Activated T-cell treated with anti-CD3 and anti-CD28 coated beads, Interleukin-2, amount 50 U/mL, for 4 hours (primary cell): Measurements from ENCODE around the gene RBMY1D. TPM values are rescaled to one million over a fixed set of nuclear protein-coding genes. Genes with fewer than 3 reads are reported as not detected.
"Not testable (repeated sequence)": the region's sequence is repeated elsewhere in the genome, so short reads cannot be mapped to it uniquely, and the experiment has no call there.

Experiments used
- ATAC-seq, 2 donors: fragments of 200-7000 bp; cut with Tn5 transposase; one replicate each; pipeline ENCODE4 v1.10.0; 2021
- DNase-seq: peaks from one replicate; pipeline ENCODE4 v3.0.0-alpha.2; 2020
- H3K27me3 Mint-ChIP-seq: one replicate; pipeline ENCODE4 v1.8.0; 2021; ENCODE audit warnings: low read depth, mixed read lengths
- H3K36me3 Mint-ChIP-seq: one replicate; pipeline ENCODE4 v1.8.0; 2022; ENCODE audit warnings: mixed read lengths; ENCODE audit not compliant: insufficient read depth
- H3K4me1 Mint-ChIP-seq: one replicate; pipeline ENCODE4 v1.8.0; 2021; ENCODE audit warnings: low read depth, mixed read lengths
- H3K4me3 Mint-ChIP-seq: one replicate; pipeline ENCODE4 v1.8.0; 2021; ENCODE audit warnings: mild to moderate bottlenecking, moderate library complexity, mixed read lengths
- H3K9me3 Mint-ChIP-seq: one replicate; pipeline ENCODE4 v1.8.0; 2021; ENCODE audit warnings: mixed read lengths
- total RNA-seq, 3 donors: library from RNA; stranded (reverse); gene quantifications; one replicate each; pipeline ENCODE4 v1.2.1, GENCODE V29; 2021

Gene RBMY1D
- not detected for total RNA-seq

DNA sequence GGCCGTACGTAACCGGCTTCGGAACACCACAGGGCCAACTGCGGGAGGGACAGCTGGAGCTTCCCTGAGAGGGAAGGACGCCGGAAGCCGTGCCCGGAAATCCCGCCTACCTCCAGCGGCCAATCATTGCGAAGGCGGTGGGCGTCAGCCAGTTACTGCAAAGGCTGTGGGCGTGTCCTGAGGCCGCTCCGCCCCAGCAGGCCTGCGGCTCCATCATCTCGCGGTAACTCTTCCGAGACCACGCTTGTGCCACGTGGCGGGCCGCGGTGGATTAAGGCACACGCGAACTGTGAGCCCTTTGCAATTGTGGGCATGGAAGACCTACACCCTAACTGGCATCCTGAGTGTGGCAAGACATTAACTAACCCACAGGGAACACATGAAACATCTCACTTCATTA lies at the start of gene RBMY1D:
Gene RBMY1D, minus strand, starts transcription at position 101 of the 400 bp plus-strand sequence. CDS start 2,013 bp downstream, outside the sequence.
- not testable (repeated sequence) for H3K4me1 Mint-ChIP-seq, H3K9me3 Mint-ChIP-seq, ATAC-seq, H3K4me3 Mint-ChIP-seq, H3K36me3 Mint-ChIP-seq, H3K27me3 Mint-ChIP-seq, DNase-seq

- not testable (repeated sequence) for H3K9me3 Mint-ChIP-seq, H3K36me3 Mint-ChIP-seq, DNase-seq, ATAC-seq, H3K4me1 Mint-ChIP-seq, H3K4me3 Mint-ChIP-seq, H3K27me3 Mint-ChIP-seq
Observed at GRCh38 chrY:21917932-21918331, 23.6 kb upstream of the RBMY1D start, which contains the start of gene RBMY1E. TSS of gene RBMY1E (minus strand) at chrY:21918032. CDS start at chrY:21916054, 1,978 bp downstream.

DNA sequence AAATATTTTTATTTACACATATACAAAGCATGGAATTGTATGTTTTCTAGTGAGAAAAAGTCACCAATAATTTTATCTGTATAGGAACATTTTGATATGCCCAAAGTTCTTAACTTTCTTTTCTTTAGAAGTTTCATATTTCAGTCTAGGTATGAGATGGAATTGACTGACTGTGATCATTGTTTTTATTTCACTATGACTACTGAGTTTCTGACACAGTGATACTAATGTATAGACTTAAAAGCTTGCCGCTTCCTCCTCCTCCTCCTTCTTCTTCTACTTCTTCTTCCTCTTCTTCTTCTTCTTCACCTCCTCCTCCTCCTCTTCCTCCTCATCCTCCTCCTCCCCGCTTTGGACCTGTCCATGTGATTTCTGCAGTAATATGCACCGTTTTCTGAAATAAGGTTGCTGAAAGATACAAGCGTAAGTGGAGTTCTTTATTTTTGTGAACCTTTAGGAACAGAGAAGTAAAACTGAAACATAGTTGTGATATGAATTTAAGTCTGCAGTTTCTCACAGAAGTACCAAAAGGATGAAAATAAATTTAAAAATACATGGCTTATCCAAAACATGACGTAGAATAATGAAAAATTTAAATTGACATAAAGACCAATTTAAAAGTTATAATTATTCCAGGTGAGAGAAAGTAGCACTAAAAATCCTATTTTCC lies 24.8 kb downstream of the RBMY1D start:
- peak in 1 of 2 donors; percentile 51 for ATAC-seq
- not testable (repeated sequence) for H3K4me3 Mint-ChIP-seq

DNA sequence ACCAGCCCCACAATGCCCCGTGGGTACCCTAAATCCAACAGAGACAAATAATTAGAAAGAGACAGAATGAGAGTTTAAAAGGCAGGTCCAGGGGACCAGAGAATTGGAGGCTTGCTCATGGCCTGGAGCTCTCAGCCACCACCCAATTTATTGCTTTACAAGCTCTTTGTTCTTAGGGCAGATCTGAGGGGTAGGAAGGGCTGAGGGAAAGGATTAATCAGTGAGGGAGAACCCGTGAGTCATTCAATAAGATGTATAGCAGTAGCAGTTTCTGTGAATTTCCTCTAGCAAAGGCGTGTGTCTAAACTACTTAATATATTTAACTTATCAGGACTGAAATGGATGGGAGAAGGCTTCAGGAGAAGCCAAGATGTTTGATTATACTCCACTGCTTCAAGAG lies 48.8 kb downstream of the RBMY1D start:
- ATAC-seq (no peak), DNase-seq (no peak)
- Mint-ChIP-seq H3K4me1 (no peaks in the 10 kb centered on the region), H3K36me3 (no peaks in the 10 kb centered on the region), H3K4me3 (no peak overlapping the region), H3K9me3 (no peaks in the 10 kb centered on the region), H3K27me3 (no peaks in the 10 kb centered on the region)

More for the DNA sequence above, 24.8 kb downstream of the RBMY1D start:
- H3K27me3 Mint-ChIP-seq, DNase-seq, H3K9me3 Mint-ChIP-seq, H3K4me1 Mint-ChIP-seq, H3K36me3 Mint-ChIP-seq: not testable (repeated sequence)

DNA sequence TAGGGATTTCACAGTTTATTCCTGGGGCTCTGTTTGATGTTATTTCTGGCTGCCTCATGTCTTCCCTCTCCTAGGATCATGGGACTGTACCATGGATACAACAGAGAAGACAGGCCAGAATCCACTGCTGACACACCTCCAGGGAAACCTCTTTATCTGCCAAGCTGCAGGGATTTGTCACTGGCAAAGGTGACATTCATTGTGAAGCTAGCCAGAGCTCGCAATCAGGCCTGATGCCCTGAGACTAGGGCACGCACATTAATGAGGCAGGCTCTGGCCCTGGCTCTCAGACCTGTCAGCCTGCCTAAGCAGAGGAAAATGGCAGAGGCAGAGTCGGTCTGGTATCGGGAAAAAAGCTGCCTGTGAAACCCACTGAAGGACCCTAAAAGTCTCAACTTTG lies 52.2 kb downstream of the RBMY1D start:
- Mint-ChIP-seq H3K27me3 (no peaks in the 10 kb centered on the region), H3K4me1 (no peaks in the 10 kb centered on the region), H3K36me3 (no peaks in the 10 kb centered on the region), H3K9me3 (no peaks in the 10 kb centered on the region), H3K4me3 (no peak overlapping the region)
- DNase-seq (no peak), ATAC-seq (no peak)

DNA sequence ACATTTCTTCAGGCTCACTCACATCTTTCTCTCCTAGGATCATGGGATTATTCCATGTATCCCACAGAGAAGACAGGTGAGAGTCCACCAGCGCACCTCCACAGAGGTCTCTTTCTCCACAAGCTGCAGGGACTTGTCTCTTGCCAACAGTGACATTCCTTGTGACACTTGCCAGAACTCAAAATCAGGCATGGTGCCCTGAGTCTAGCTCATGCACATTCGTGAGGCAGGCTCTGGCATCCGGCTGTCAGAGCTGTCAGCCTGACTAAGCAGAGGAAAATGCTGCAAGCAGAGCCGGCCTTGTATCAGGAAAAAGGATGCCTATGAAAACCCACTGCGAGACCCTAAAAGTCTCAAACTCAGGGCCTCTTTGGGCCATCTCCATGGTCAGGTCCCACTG lies 54.8 kb downstream of the RBMY1D start:
- Mint-ChIP-seq H3K4me3 (no peak overlapping the region), H3K9me3 (no peaks in the 10 kb centered on the region), H3K4me1 (no peaks in the 10 kb centered on the region), H3K36me3 (no peaks in the 10 kb centered on the region), H3K27me3 (no peaks in the 10 kb centered on the region)
- no peak for DNase-seq
- ATAC-seq, result no peak

- ATAC-seq, result no peak
- Mint-ChIP-seq H3K27me3 (no peaks in the 10 kb centered on the region), H3K4me3 (no peak overlapping the region), H3K9me3 (no peaks in the 10 kb centered on the region), H3K4me1 (no peaks in the 10 kb centered on the region), H3K36me3 (no peaks in the 10 kb centered on the region)
- no peak for DNase-seq
Observed at GRCh38 chrY:21836343-21836742, 58.0 kb downstream of the RBMY1D start.

DNA sequence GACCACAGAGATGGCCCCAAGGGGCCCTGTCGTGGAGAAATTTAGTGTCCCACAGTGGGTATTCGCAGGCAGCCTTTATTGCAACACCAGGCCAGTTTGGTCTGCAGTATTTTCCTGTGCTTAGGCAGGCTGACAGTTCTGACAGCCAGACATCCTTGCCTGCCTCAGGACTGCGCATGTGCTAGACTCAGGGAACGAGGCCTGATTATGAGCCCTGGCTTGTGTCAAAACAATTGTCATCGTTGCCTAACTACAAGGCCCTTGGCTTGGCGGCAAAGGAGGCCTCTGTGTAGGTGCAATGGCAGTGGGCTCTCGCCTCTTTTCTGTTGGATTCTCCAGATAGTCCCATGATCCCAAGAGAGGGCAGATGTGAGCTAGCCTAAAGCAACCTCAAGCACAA lies 59.3 kb downstream of the RBMY1D start:
- H3K4me1 Mint-ChIP-seq, result no peaks in the 10 kb centered on the region

More for the DNA sequence above, 59.3 kb downstream of the RBMY1D start:
- DNase-seq, result no peak
- no peaks in the 10 kb centered on the region for H3K9me3 Mint-ChIP-seq
- no peaks in the 10 kb centered on the region for H3K27me3 Mint-ChIP-seq
- H3K4me3 Mint-ChIP-seq, result no peak overlapping the region
- H3K36me3 Mint-ChIP-seq, result no peaks in the 10 kb centered on the region
- ATAC-seq, result no peak

Other genes with a start within 250 kb of the RBMY1D start
- gene RBMY1E, start 23.5 kb upstream of the RBMY1D start, total RNA-seq, result not detected